Right ventricle myocardium inferior (tissue), 1 donor: ENCODE results near the gene ADARB2. TPM values are rescaled to one million over a fixed set of nuclear protein-coding genes. Genes with fewer than 3 reads are reported as not detected.
A peak's percentile ranks its signal among the peaks of the same experiment; 100 is the strongest.

Source experiments
- ATAC-seq: fragments of 200-7000 bp; cut with Tn5 transposase; one replicate; pipeline ENCODE4 v1.9.1; 2020; ENCODE audit warnings: mild to moderate bottlenecking, moderate library complexity
- DNase-seq: peaks from one replicate; pipeline ENCODE4 v3.0.0; 2021; ENCODE audit errors: missing footprints
- intact Hi-C: fragments of 100-400 bp; cut with DNase I; formaldehyde crosslinking; loops from one replicate; pipeline ENCODE4 v1.11.0; 2022
- total RNA-seq: library from RNA; stranded (reverse); fragmentation: NEBNext Ultra II Directional; extraction: Animal tissue kit (Norgen Biotek cat#: 25700); gene quantifications from one replicate; pipeline ENCODE4 v1.2.1, GENCODE V29; 2021
- donor health status: DM: no; HTN: yes; CAD: no; lungs with severe emphysema.

ADARB2 gene
- total RNA-seq, 1 donor from 2014 or later = 0.19 TPM

GRCh38 chr10:1141261-1141660, 596.1 kb downstream of the ADARB2 start:
- ATAC-seq (no peak), DNase-seq (no peak)
- intact Hi-C loops = no loop called here

DNA sequence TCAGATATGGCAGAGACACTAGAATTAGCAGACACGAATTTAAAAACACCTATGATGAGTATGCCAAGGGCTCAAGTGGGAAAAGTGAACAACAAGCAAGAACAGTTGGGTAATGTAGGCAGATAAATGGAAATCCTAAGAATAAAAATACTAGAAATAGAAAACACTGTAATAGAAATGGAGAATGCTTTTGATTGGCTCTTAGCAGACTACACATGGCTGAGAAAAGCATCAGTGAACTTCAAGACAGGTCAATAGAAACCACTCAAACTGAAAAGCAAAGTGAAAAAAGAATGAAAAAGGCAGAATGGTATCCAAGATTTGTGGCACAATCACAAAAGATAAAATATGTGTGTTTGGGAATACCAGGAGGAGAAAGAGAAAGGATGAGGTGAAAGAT, 598.8 kb downstream of the ADARB2 start:
- ATAC-seq (no peak), DNase-seq (no peak)
- intact Hi-C loops = no loop called here

- intact Hi-C loops = no loop called here
- no peak for DNase-seq
- no peak for ATAC-seq
Measured at GRCh38 chr10:1137499-1138163, 599.7 kb downstream of the ADARB2 start.

DNA sequence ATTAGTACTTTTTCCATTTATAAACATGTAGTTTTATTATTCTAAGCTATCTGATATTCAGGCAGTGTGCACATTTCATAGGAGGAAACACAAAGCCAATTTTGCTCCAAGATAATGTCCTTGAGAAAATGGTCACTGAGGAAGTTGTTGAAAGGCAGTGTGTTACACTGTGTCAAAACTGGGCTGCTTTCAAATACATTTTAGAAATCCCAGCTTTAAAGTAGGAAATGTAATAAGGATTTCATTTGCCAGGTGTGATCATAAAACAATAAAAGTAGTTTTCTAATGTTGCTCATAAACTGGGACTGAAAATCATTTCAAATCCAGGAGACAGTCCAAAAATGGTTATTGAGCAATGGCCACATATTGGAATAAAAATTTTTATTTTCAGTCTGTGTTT, 601.1 kb downstream of the ADARB2 start:
- ATAC-seq (no peak), DNase-seq (no peak)
- intact Hi-C loops = no loop called here

- intact Hi-C loops = no loop called here
- DNase-seq (no peak), ATAC-seq (no peak)
Measured at GRCh38 chr10:1134156-1134555, 603.2 kb downstream of the ADARB2 start.

GRCh38 chr10:1133495-1134045, 603.8 kb downstream of the ADARB2 start:
- intact Hi-C loops = no loop called here
- DNase-seq (no peak), ATAC-seq (no peak)

- DNase-seq = no peak
- intact Hi-C loops = no loop called here
- ATAC-seq = peak; percentile 46
Measured at GRCh38 chr10:1132584-1132983, 604.7 kb downstream of the ADARB2 start.

GRCh38 chr10:1130995-1131790, 606.1 kb downstream of the ADARB2 start:
- intact Hi-C loops = no loop called here
- ATAC-seq (no peak), DNase-seq (no peak)

DNA sequence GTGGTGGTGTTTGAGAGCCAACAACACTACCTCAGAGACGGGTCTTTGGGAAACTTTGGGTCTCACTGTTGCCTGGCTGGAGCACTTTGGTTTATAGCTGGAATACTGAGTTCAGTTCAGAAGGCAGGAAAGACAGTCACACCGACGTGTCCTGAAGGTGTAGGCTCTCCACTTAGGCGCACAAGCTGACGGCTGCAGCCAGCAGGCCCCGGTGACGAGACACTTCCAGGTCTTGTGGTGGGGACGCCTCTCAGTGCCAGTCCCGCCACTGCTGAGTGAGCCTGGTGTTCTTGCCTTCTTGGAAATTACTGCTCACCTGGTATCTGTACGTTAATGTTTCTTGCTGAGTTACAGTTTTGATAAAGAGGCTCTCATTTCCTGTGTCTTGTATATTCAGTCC, 607.1 kb downstream of the ADARB2 start:
- intact Hi-C loops = no loop called here
- ATAC-seq = no peak
- no peak for DNase-seq

DNA sequence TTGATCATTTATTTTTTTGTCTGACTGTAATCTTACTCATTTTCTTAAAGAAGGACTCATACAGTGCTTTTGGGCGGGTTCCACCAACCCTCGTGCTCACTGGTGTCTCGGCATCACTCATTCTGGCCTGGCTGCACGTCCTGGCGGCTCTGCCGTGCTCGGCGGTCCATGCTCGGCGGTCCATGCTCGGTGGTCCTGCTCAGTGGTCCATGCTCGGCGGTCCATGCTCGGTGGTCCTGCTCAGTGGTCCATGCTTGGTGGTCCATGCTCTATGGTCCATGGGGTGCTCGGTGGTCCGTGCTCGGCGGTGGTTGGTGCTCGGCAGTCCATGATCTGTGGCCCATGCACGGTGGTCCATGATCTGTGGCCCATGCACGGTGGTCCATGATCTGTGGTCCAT, 608.7 kb downstream of the ADARB2 start:
- DNase-seq (no peak), ATAC-seq (no peak)
- intact Hi-C loops = no loop called here

GRCh38 chr10:1128115-1128514, 609.2 kb downstream of the ADARB2 start:
- intact Hi-C loops = no loop called here
- DNase-seq (no peak), ATAC-seq (no peak)

DNA sequence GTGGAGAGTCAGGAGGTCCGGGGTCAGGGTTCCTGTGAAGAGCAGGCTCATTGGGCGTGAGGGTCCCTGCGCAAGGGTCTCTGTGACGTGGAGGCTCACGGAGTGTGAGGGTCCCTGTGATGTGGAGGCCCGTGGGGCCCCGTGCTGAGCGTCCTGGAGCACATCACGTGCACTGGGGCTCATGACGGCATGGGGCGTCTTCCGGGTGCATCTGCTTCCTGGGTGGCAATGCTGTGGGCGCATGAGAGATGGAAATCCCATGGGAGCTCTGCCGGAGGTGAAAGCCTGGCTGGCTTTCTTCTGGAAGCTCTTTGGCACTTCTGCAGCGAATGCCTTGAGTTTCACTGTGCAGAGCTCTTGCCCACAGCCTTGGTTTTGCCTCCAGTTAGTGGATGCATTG, 609.7 kb downstream of the ADARB2 start:
- DNase-seq (no peak), ATAC-seq (peak; percentile 9)
- intact Hi-C loops = no loop called here
